Melanocyte of skin (primary cell): ENCODE data around the gene TSKS. TPM values are rescaled to one million over a fixed set of nuclear protein-coding genes. Genes with fewer than 3 reads are reported as not detected.

Experiments used
- small RNA-seq, 2 donors: library from RNA; depleted of rRNA; stranded (forward); fragments of <200 nt; gene quantifications; one replicate each; pipeline ENCODE3, GENCODE V24; 2012
- total RNA-seq, 2 donors: library from RNA; depleted of rRNA; stranded (reverse); fragments of >200 nt; gene quantifications; 2 replicates each; pipeline ENCODE4 v1.2.3, GENCODE V29; 2012

TSKS gene, protein sequence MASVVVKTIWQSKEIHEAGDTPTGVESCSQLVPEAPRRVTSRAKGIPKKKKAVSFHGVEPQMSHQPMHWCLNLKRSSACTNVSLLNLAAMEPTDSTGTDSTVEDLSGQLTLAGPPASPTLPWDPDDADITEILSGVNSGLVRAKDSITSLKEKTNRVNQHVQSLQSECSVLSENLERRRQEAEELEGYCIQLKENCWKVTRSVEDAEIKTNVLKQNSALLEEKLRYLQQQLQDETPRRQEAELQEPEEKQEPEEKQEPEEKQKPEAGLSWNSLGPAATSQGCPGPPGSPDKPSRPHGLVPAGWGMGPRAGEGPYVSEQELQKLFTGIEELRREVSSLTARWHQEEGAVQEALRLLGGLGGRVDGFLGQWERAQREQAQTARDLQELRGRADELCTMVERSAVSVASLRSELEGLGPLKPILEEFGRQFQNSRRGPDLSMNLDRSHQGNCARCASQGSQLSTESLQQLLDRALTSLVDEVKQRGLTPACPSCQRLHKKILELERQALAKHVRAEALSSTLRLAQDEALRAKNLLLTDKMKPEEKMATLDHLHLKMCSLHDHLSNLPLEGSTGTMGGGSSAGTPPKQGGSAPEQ
- not detected for total RNA-seq

GRCh38 chr19:49763230-49763629 lies at the start of gene TSKS:
TSS of gene TSKS (minus strand) at chr19:49763306. CDS start at chr19:49763247, 59 bp downstream.

GRCh38 chr19:49766930-49767299 lies 3.8 kb upstream of the TSKS start, which contains the start of gene AP2A1:
TSS of gene AP2A1 (plus strand) at chr19:49767001. CDS start at chr19:49767134, 133 bp downstream.

DNA sequence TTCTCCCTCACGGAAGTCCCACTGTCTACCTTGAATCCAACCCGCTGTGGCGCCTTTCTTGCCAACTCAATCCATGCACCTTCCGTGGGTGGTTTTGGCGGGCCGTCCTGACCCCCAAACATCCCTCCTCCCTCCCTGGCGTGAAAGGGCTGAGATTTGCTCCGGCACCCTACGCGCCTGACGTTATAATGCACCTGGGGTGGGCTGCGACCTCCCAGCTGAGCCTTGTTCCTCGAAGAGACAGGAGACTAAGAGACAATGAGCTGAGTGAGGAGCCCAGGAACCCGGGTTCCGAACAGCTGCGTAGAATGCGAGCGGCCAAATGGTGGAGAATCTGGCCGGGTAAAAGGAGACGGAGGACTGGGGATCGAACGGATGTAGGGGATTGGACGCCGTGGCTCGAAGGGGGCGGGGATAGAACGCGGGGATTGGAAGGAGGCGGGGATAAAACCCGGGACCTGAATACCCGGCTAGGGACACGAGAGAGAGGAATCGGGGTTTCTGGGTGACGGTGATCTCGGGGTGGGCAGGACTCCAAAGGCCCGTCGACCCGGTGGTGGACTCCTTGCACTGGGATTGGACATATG lies 72.4 kb downstream of the TSKS start, which contains the start of gene CPT1C:
Gene CPT1C, plus strand, starts transcription at position 461 of the 587 bp plus-strand sequence. CDS start 1,137 bp downstream, outside the sequence.

Small RNAs within 50 kb of the gene (small RNA-seq; reads per million reads assigned to genes)
- 0 to 0.17 reads per million in 2 donors for gene MIR6799
- 3.1 to 4.5 reads per million in 2 donors for gene RNU6-841P

Other genes with a start within 250 kb of the TSKS start
- gene RCN3, start 235.3 kb downstream of the TSKS start, total RNA-seq: 1 to 10 TPM; 1.4 to 3.0 TPM
- 100 to 1,000 TPM in 1 of 2 donors, 10 to 100 TPM in 1; 65.4 to 120 TPM for gene NOSIP, start 182.8 kb downstream of the TSKS start, total RNA-seq
- under 1 TPM; 0.34 to 1.00 TPM for gene PRRG2, start 182.0 kb downstream of the TSKS start, total RNA-seq
- 1 to 10 TPM; 3.4 to 4.7 TPM for gene PRR12, start 172.1 kb downstream of the TSKS start, total RNA-seq
- gene RRAS, start 123.2 kb downstream of the TSKS start, total RNA-seq: 10 to 100 TPM; 11.0 to 11.3 TPM
- gene SCAF1, start 121.1 kb downstream of the TSKS start, total RNA-seq: 10 to 100 TPM; 18.6 to 19.3 TPM
- 10 to 100 TPM; 24.8 to 55.6 TPM for gene IRF3, start 97.4 kb downstream of the TSKS start, total RNA-seq
- 10 to 100 TPM in 1 of 2 donors, 1 to 10 TPM in 1; 3.1 to 14.0 TPM for gene BCL2L12, start 97.4 kb downstream of the TSKS start, total RNA-seq
- 100 to 1,000 TPM; 195 to 414 TPM for gene PRMT1, start 86.0 kb downstream of the TSKS start, total RNA-seq
- gene ADM5, start 73.7 kb downstream of the TSKS start, total RNA-seq: under 1 TPM; 0.34 to 1.00 TPM
- 1 to 10 TPM; 2.7 to 4.8 TPM for gene CPT1C, start 72.2 kb downstream of the TSKS start, total RNA-seq
- gene AP2A1, start 3.7 kb upstream of the TSKS start, total RNA-seq: 10 to 100 TPM; 65.7 to 71.6 TPM
- 10 to 100 TPM; 21.7 to 28.3 TPM for gene FUZ, start 50.0 kb upstream of the TSKS start, total RNA-seq
- 10 to 100 TPM; 16.9 to 19.0 TPM for gene MED25, start 55.0 kb upstream of the TSKS start, total RNA-seq
- gene PTOV1, start 87.9 kb upstream of the TSKS start, total RNA-seq: 10 to 100 TPM; 37.3 to 44.0 TPM
- gene PNKP, start 104.3 kb upstream of the TSKS start, total RNA-seq: 10 to 100 TPM; 44.3 to 45.1 TPM
- gene AKT1S1, start 114.0 kb upstream of the TSKS start, total RNA-seq: 1 to 10 TPM; 8.3 to 10.0 TPM
- 10 to 100 TPM; 11.0 to 18.6 TPM for gene TBC1D17, start 114.4 kb upstream of the TSKS start, total RNA-seq
- gene IL4I1, start 133.6 kb upstream of the TSKS start, total RNA-seq: under 1 TPM; under 0.01 to 1.00 TPM
- gene ATF5, start 165.9 kb upstream of the TSKS start, total RNA-seq: 1 to 10 TPM; 6.7 to 8.6 TPM
- 10 to 100 TPM; 37.5 to 65.3 TPM for gene NUP62, start 166.2 kb upstream of the TSKS start, total RNA-seq
- gene SIGLEC11, start 197.9 kb upstream of the TSKS start, total RNA-seq: not detected